22Rv1 (cell line): ENCODE data around the gene SMAP2.

Experiments
- CTCF ChIP-seq: fragments of 450-650 bp; IDR thresholded peaks from 2 replicates; pipeline ENCODE4 v1.5.1; 2017; ENCODE audit warnings: mild to moderate bottlenecking
- ZFX ChIP-seq: fragments of 450-650 bp; IDR thresholded peaks from 2 replicates; pipeline ENCODE4 v1.6.1; 2017; ENCODE audit warnings: antibody characterized with exemption, borderline replicate concordance

DNA sequence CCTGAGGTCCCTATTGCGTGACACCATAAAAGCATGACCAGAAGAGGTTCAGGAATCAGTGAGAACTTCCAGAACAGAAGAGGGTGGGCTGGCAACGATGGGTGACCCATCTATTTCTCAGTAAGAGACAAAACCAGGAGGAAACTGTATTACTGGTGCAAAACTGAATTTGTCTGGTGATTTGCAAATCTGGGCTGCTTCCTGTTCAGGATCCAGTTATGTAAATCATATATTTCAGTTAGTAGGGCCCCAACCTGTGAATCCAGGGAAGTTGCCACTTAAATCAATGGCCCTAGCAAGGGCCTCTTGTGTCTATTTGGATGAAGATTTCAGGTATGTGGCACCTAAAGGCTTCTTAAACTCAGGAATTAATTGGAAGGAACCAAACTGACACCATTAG lies 23.1 kb upstream of the SMAP2 start:
- TF ChIP-seq CTCF (no peak), ZFX (no peak)
